ENCODE results near the gene PAK2. TPM values are rescaled to one million over a fixed set of nuclear protein-coding genes. Genes with fewer than 3 reads are reported as not detected.

The PAK2 gene
- total RNA-seq, result 48.2 TPM

DNA sequence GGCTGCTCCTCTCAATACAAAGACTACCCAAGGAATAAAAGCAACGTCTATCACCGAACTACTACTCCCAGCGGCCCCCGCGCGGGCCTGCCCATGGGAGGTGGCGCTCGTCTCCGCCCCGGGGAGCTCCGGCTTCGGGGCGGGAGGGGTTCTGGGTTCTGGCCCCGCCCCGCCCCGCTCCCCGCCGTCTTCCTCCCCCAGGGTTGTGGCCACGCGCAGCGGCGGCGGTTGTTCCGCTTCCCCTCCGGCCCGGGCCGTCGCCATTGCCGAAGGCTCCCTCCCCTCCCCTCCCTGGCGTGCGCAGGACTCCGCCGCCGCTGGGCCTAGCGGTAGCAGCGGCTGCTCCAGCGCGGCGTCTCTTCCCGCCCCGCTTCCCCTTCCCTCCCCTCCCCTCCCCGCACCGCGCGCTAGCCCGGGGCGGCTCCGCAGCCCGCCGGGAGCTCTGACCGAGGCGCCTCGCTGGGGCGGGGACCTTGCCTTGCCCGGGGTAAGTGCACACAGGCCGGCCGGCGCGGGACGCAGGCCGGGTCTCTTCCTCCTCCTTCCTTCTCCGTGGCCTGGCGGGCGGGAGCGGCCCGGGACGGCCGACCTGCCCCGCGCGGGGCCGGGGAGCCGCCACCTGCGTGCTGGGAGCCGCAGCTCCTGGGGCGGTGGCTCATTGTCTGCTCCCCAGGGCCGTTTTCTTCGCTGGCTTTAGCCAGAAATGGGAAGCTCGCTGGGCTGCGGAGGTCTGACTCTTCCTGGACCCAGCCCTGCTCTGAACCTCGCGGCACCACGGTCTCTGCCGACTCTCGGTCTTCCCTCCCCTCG, at the start of gene PAK2:
PAK2 (plus strand) TSS at position 187 of the 810 bp plus-strand sequence. CDS start 42,790 bp downstream, outside the sequence.

DNA sequence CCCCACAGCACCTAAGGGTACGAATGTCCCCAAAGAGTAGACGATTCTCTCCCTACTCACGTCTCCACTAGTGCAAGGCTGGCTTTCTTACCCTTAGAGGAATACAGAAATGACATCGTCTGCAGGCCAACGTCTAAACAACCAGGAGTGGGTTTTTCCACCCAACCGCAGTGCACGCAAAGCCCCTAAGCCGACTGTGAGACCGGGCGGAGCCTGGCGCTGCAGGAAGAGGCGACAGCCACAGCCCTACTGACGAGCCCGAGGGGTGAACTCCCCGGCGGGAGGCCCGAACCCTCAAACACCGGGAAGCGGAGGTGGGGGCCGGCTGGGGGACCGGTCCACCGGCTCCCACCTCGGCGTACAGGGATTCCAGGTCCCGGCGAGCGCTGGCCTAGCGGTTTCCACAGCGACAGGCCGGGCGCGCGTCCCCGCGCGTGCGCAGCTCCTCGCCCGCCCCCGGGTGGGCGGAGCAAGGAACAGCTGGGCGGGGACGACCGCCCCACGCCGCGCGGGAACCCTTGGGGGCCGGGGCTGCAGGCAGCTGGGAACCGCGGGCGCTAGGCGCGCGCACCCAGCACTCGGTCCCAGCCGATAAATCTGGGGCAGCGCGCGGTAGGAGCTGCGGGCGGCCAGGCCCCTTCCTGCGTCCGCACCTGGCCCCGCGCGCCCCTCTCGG, 27.7 kb upstream of the PAK2 start, which contains the start of the genes CEP19 and PIGX:
CEP19 (minus strand) TSS at position 413 of the 676 bp plus-strand sequence. CDS start 3,593 bp downstream, outside the sequence.
PIGX (plus strand) TSS at position 540 of the 676 bp plus-strand sequence.

DNA sequence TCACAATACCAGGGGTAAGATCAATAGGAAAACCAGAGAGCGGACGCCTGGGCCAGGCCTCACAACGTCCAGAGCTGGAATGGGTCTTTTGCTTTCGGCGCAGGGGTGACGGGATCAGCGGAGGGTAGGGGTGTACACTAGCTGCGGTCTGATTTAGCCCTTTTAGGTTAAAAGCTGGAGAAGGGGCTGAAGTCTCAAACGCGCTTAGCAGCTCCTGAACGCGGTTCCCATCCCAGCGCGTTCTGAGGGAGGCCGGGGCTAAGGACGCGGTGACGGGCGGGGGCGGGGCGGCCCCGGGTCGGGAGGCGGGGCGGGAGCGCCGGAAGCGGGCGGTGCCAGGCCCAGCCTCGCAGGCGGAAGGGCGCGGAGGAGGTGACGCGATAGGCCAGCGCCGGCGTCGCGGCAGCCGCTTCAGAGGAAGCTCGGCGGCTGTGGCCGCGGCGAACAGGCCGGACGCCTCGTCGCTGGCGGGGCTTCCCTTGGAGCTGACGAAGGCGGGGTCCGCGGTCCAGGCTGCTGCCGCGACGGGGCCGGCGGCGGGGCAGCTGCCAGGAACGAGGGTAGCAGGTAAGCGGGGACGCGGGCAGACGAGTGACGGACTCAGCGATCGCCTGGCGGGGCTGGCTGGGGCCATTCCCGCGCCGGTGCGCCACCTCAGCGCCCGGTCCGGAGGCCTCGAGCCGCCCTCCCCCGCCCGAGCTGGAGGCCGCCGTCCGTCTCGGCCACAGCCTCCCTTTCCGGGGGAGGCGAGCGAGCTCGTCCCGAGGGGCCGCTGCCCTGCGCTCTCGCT, 128.0 kb downstream of the PAK2 start, which contains the start of gene SENP5:
SENP5 (plus strand) TSS at position 414 of the 790 bp plus-strand sequence. CDS start 17,262 bp downstream, outside the sequence.

Small RNA genes within 50 kb of the gene (small RNA-seq; reads per million reads assigned to genes)
- gene RNU4-89P (not detected), gene RNU6-42P (0.10 reads per million), gene RNU6-646P (not detected)

Other genes starting within 250 kb of the PAK2 start
- 24.0 TPM for gene RNF168, start 236.1 kb upstream of the PAK2 start, total RNA-seq
- not detected for gene SMCO1, start 224.5 kb upstream of the PAK2 start, total RNA-seq
- gene WDR53, start 171.3 kb upstream of the PAK2 start, total RNA-seq, result 5.1 TPM
- 43.4 TPM for gene FBXO45, start 171.2 kb upstream of the PAK2 start, total RNA-seq
- gene NRROS, start 100.2 kb upstream of the PAK2 start, total RNA-seq, result 0.92 TPM
- 11.8 TPM for gene CEP19, start 27.6 kb upstream of the PAK2 start, total RNA-seq
- 52.4 TPM for gene PIGX, start 27.5 kb upstream of the PAK2 start, total RNA-seq
- 77.5 TPM for gene SENP5, start 128.1 kb downstream of the PAK2 start, total RNA-seq
- gene NCBP2, start 202.7 kb downstream of the PAK2 start, total RNA-seq, result 76.6 TPM
- gene PIGZ, start 229.0 kb downstream of the PAK2 start, total RNA-seq, result 5.1 TPM

All from diencephalon (tissue), 1 donor.